HepG2 (cell line): ENCODE data around the gene SIT1. TPM values are rescaled to one million over a fixed set of nuclear protein-coding genes. Genes with fewer than 3 reads are reported as not detected.

Experiments used
- ATAC-seq: fragments of 200-7000 bp; cut with Tn5 transposase; 3 replicates; pipeline ENCODE4 v1.9.1; 2020; ENCODE audit warnings: mild to moderate bottlenecking, moderate library complexity
- BruUV-seq: library from RNA; stranded (reverse); fragments of 400-500 nt; replicated peaks from 2 replicates; lab custom pipeline; 2021; lab: Mats Ljungman, UMichigan
- CTCF ChIA-PET: fragments of 300-600 bp; formaldehyde crosslinking; extraction: SDS; loops from one replicate; lab custom pipeline; 2021; ENCODE audit warnings: low total read pairs, inconsistent platforms, low intra/inter-chr PET ratio; lab: Yijun Ruan, JAX
- POLR2A ChIA-PET: fragments of 350-600 bp; sonication (Branson Sonifier 250); formaldehyde crosslinking; loops from one replicate; lab custom pipeline; 2020; ENCODE audit warnings: antibody characterized with exemption, inconsistent platforms; lab: Yijun Ruan, JAX
- DNase-seq: peaks from one replicate; pipeline ENCODE4 v3.0.0-alpha.2; 2015; ENCODE audit warnings: low spot score
- FAIRE-seq: peaks from 3 replicates; lab custom pipeline; 2011; peaks lifted over from hg19 to GRCh38; lab: Jason Lieb, UNC
- H2AFZ ChIP-seq: one replicate; pipeline ENCODE4 v1.6.1; 2011; ENCODE audit warnings: low read length, inconsistent platforms
- H3K27ac ChIP-seq: fragments of 300-600 bp; 3 replicates; pipeline ENCODE4 v1.8.0; 2011; ENCODE audit warnings: mixed run types, mild to moderate bottlenecking, mixed read lengths, low read length, inconsistent platforms; ENCODE audit not compliant: insufficient read depth; ENCODE audit errors: extremely low read length
- H3K27me3 ChIP-seq, 2 experiments: fragments of 200-600 bp in 1 of 2; 2 replicates in 1 of 2; 3 replicates in 1 of 2; pipeline versions ENCODE4 v1.6.0 to v1.8.0; 2011; ENCODE audit warnings: low read length in 2 of 2, mild to moderate bottlenecking in 2 of 2, moderate library complexity in 2 of 2, inconsistent platforms in 1 of 2; ENCODE audit not compliant: insufficient read depth in 2 of 2, control insufficient read depth in 1 of 2
- H3K36me3 ChIP-seq, 2 experiments: fragments of 200-600 bp in 1 of 2; replicated peaks in 1 of 2; 2 replicates in 1 of 2; 3 replicates in 1 of 2; pipeline versions ENCODE4 v1.5.1 to v1.8.0; 2011; ENCODE audit warnings: low read length in 2 of 2, inconsistent platforms in 1 of 2; ENCODE audit not compliant: insufficient read depth in 2 of 2, control insufficient read depth in 1 of 2
- H3K4me1 ChIP-seq: 2 replicates; pipeline ENCODE4 v1.5.1; 2012; ENCODE audit warnings: low read length, inconsistent platforms; ENCODE audit not compliant: insufficient read depth
- H3K4me2 ChIP-seq: 2 replicates; pipeline ENCODE4 v1.6.0; 2011; ENCODE audit warnings: low read depth, low read length, inconsistent platforms
- H3K4me3 ChIP-seq, 3 experiments: fragments of 200-600 bp in 1 of 3; sonication (generic), shearing (Covaris generic) in 1 of 3; replicated peaks in 1 of 3; 2 replicates each; pipeline ENCODE4 v1.5.1; 2011 to 2016; ENCODE audit warnings: low read length in 3 of 3, inconsistent platforms in 2 of 3, low read depth in 2 of 3, mild to moderate bottlenecking in 2 of 3, control low read depth in 1 of 3, mixed read lengths in 1 of 3; ENCODE audit not compliant: insufficient read depth in 1 of 3
- H3K79me2 ChIP-seq: one replicate; pipeline ENCODE4 v1.6.1; 2011; ENCODE audit warnings: low read length, inconsistent platforms; ENCODE audit not compliant: insufficient read depth
- H3K9ac ChIP-seq: 2 replicates; pipeline ENCODE4 v1.6.0; 2011; ENCODE audit warnings: mild to moderate bottlenecking, low read depth, low read length, inconsistent platforms; ENCODE audit not compliant: insufficient read depth
- H3K9me3 ChIP-seq: 2 replicates; pipeline ENCODE4 v1.5.1; 2012; ENCODE audit warnings: mild to moderate bottlenecking, low read length
- H4K20me1 ChIP-seq: 2 replicates; pipeline ENCODE4 v1.6.0; 2011; ENCODE audit warnings: inconsistent platforms, mild to moderate bottlenecking, low read length, moderate library complexity; ENCODE audit not compliant: insufficient read depth
- GABPA ChIP-seq, 2 experiments: IDR thresholded peaks; 2 replicates each; pipeline ENCODE4 v1.6.1; 2011 to 2016; ENCODE audit warnings: low read depth in 2 of 2, low read length in 1 of 2, missing biosample characterization in 1 of 2, missing genetic modification characterization in 1 of 2
- LCORL ChIP-seq, 2 experiments: fragments of 450-650 bp in 1 of 2; sonication (generic) in 1 of 2; formaldehyde crosslinking in 1 of 2; IDR thresholded peaks; 2 replicates each; pipeline versions ENCODE4 v1.5.0 to v1.6.1; 2017 to 2020; ENCODE audit warnings: antibody characterized with exemption in 1 of 2, missing genetic modification reagents in 1 of 2
- MAX ChIP-seq: IDR thresholded peaks from 2 replicates; pipeline ENCODE4 v1.6.1; 2012; ENCODE audit warnings: inconsistent platforms
- MEF2D ChIP-seq: sonication (generic); formaldehyde crosslinking; IDR thresholded peaks from 2 replicates; pipeline ENCODE4 v1.5.1; 2020; ENCODE audit warnings: mild to moderate bottlenecking, missing genetic modification reagents
- PATZ1 ChIP-seq: sonication (generic); formaldehyde crosslinking; IDR thresholded peaks from 2 replicates; pipeline ENCODE4 v1.4.0; 2020; ENCODE audit warnings: missing genetic modification reagents
- THAP7 ChIP-seq: sonication (generic); formaldehyde crosslinking; IDR thresholded peaks from 2 replicates; pipeline ENCODE4 v1.8.1; 2023; ENCODE audit warnings: mild to moderate bottlenecking, missing genetic modification reagents
- ZBTB7A ChIP-seq: sonication (generic); formaldehyde crosslinking; IDR thresholded peaks from 2 replicates; pipeline ENCODE4 v1.8.0; 2022; ENCODE audit warnings: mild to moderate bottlenecking, missing genetic modification reagents
- ZFAT ChIP-seq: sonication (generic); formaldehyde crosslinking; conservative IDR thresholded peaks from 2 replicates; pipeline ENCODE4 v1.8.1; 2023; ENCODE audit warnings: missing genetic modification reagents, inconsistent platforms
- ZFX ChIP-seq: sonication (generic); formaldehyde crosslinking; IDR thresholded peaks from 2 replicates; pipeline ENCODE4 v1.4.0; 2020; ENCODE audit warnings: mild to moderate bottlenecking, low read depth, missing genetic modification reagents, moderate library complexity
- ZNF143 ChIP-seq: sonication (generic); formaldehyde crosslinking; IDR thresholded peaks from 2 replicates; pipeline ENCODE4 v1.4.0; 2020; ENCODE audit warnings: missing genetic modification reagents
- ZSCAN31 ChIP-seq: sonication (generic); formaldehyde crosslinking; IDR thresholded peaks from 2 replicates; pipeline ENCODE4 v1.5.0; 2020; ENCODE audit warnings: low read depth, mild to moderate bottlenecking, missing genetic modification reagents
- WGBS: methylation state at CpG from one replicate; pipeline ENCODE4 v1.1.6; 2017; ENCODE audit warnings: low lambda C conversion rate; 5-methylcytosine and 5-hydroxymethylcytosine counted together
- in situ Hi-C: cut with HindIII; loops from 2 replicates; pipeline ENCODE4 v1.10.0; 2017; ENCODE audit warnings: low pct_unique_long_range_greater_than_20kb; ENCODE audit not compliant: extremely low pct_ligation_motif_present
- intact Hi-C: fragments of 100-400 bp; cut with micrococcal nuclease; formaldehyde crosslinking; loops from one replicate; pipeline ENCODE4 v1.10.0; 2022; ENCODE audit not compliant: unreplicated experiment
- polyA plus RNA-seq, 8 experiments: library from polyadenylated mRNA; depleted of rRNA in 3 of 8; stranded (reverse) in 7 of 8; unstranded in 1 of 8; fragments of >200 nt; fragmentation: Illumina TruSeq in 4 of 8; extraction: Trizol in 4 of 8; gene quantifications; 2 replicates each; pipeline versions ENCODE4 v1.2.1 to v1.2.3, GENCODE V29; 2011 to 2016; ENCODE audit warnings: low read depth in 4 of 8, missing spikeins in 1 of 8, mixed read lengths in 1 of 8; ENCODE audit not compliant: insufficient read depth in 1 of 8
- total RNA-seq, 5 experiments: library from RNA; depleted of rRNA; stranded (reverse); fragments of >200 nt; fragmentation: Illumina TruSeq; extraction: Trizol; gene quantifications; 2 replicates each; pipeline ENCODE4 v1.2.3, GENCODE V29; 2016; ENCODE audit warnings: low read depth in 1 of 5

Gene SIT1
- total and polyA plus RNA-seq, 2 of the 13 experiments (the other 11 are each of a cell fraction or from before 2014, with no cell fraction given), result 0.09 to 6.7 TPM

GRCh38 chr9:35691334-35691650 lies 40.6 kb upstream of the SIT1 start:
- ATAC-seq (peak; percentile 52; the same call in 2 of the 3 replicates), DNase-seq (no peak), FAIRE-seq (no peak)
- H3K27me3 ChIP-seq, result no peaks in the 10 kb centered on the region
- no peaks in the 10 kb centered on the region for H4K20me1 ChIP-seq
- peak overlapping the region; percentile 68 for H3K9ac ChIP-seq
- intact Hi-C loops (loop anchor here (1.0 to 10.0 kb wide), 2 partner anchors 22 to 46 kb away; no protein-coding TSS in a partner anchor), in situ Hi-C loops (no loop called here)
- no peaks in the 10 kb centered on the region for H3K9me3 ChIP-seq
- 0 out of 2 replicates have a peak, but pooled peaks have one; percentile 10 for TF ChIP-seq ZSCAN31
- TF ChIP-seq ZNF143 (CRISPR knock-in tag), result 0 out of 2 replicates have a peak, but pooled peaks have one; percentile 5
- no peak for TF ChIP-seq THAP7 (CRISPR knock-in tag)
- TF ChIP-seq ZFAT (CRISPR knock-in tag), result no peak
- 0 out of 2 replicates have a peak, but pooled peaks have one; percentile 35 for TF ChIP-seq MEF2D (CRISPR knock-in tag)
- POLR2A ChIA-PET, result interaction anchor here (1.0 to 6.1 kb wide), 17 partner anchors 11 to 530 kb away, joined by 3 to 68 read pairs (median 5); partner anchors contain the start of genes ARHGEF39, CA9, CCDC107 and CREB3
- H3K4me2 ChIP-seq, result peak overlapping the region; percentile 90
- BruUV-seq, result no TSS peak
- H2AFZ ChIP-seq, result peak overlapping the region; percentile 63
- H3K27ac ChIP-seq, result peak overlapping the region; percentile 26
- WGBS, result 81% methylated on average over 6 of the region's 10 CpGs
- CTCF ChIA-PET, result no interaction called here
- H3K4me3 ChIP-seq, result peak overlapping the region; percentile 75 to 84 (median 81)
- H3K36me3 ChIP-seq, result no peaks in the 10 kb centered on the region
- H3K4me1 ChIP-seq, result peaks cover 65% of the 10 kb centered on the region
- no peaks in the 10 kb centered on the region for H3K79me2 ChIP-seq

DNA sequence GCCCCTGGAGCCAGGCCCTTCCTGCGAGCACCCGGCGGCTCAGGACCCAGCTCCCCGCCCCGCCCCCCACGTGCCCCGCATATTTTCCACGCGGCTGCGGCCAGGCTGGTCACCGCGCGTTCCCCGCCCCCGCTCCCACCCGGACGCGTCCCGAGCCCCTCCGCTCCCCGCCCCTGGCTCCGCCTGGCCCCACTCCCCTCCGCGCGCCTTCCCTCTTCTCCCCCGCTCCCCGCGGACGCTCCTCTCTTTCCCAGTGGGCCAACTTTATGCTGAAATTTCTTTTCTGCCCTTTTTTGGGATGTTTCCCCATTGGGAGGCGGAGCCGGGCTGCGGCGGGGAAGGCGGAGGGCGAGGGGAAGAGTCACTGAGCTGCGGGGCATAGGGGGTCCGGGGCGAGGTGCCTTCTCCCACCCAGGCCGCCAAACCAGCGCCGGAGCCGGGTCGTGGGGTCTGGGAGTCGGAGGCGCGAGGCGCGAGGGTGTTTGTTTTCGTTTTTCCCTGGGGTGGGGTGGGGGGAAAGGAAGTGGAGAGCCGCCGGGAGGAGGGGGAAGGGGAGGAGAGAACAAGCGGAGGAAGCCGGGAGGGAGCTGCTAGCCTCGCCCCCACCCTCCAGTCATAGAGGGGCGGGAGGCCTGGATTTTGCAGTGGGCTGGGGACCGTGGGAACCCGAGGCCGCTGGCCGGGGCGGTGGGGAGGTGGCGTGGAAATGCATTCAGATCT lies 40.0 kb upstream of the SIT1 start:
- 2% methylated on average over 43 of the region's 61 CpGs for WGBS
- ChIA-PET CTCF (no interaction called here), POLR2A (interaction anchor here (0.7 to 6.1 kb wide), 19 partner anchors 10 to 529 kb away, joined by 3 to 68 read pairs (median 5); partner anchors contain the start of genes ARHGEF39, CA9, CCDC107 and CREB3)
- Histone ChIP-seq H3K27me3 (no peaks in the 10 kb centered on the region), H3K4me2 (peak overlapping the region; percentile 90), H3K27ac (peak overlapping the region; percentile 26), H3K4me1 (peaks cover 65% of the 10 kb centered on the region), H3K79me2 (no peaks in the 10 kb centered on the region), H3K4me3 (peak overlapping the region; percentile 75 to 84 (median 81)), H3K9ac (peak overlapping the region; percentile 68), H2AFZ (peak overlapping the region; percentile 63), H4K20me1 (no peaks in the 10 kb centered on the region), H3K36me3 (no peaks in the 10 kb centered on the region), H3K9me3 (no peaks in the 10 kb centered on the region)
- BruUV-seq, result no TSS peak
- FAIRE-seq, result no peak
- ATAC-seq, result peak; percentile 53
- in situ Hi-C loops, result no loop called here
- no peak for DNase-seq
- intact Hi-C loops, result loop anchor here (1.0 to 10.0 kb wide), 2 partner anchors 21 to 46 kb away; no protein-coding TSS in a partner anchor
- TF ChIP-seq ZBTB7A (CRISPR knock-in tag), result 0 out of 2 replicates have a peak, but pooled peaks have one; percentile 8
- no peak for TF ChIP-seq LCORL (IDR thresholded peaks at IDR 0.05)
- TF ChIP-seq LCORL (CRISPR knock-in tag; IDR thresholded peaks at IDR 0.05), result 0 out of 2 replicates have a peak, but pooled peaks have one; percentile 38
- TF ChIP-seq GABPA (IDR thresholded peaks at IDR 0.05; ENCODE audit: low read depth, low read length), result no peak
- TF ChIP-seq GABPA (CRISPR knock-in tag; IDR thresholded peaks at IDR 0.05; ENCODE audit: low read depth), result peak; percentile 41
- peak; percentile 96 for TF ChIP-seq PATZ1 (CRISPR knock-in tag)
- peak; percentile 60; the same call in 1 of the 2 replicates for TF ChIP-seq MAX
- peak; percentile 55 for TF ChIP-seq ZFX (CRISPR knock-in tag)
